Spleen (tissue), 11 donors: Measurements from ENCODE around the gene FBLN2. TPM values are rescaled to one million over a fixed set of nuclear protein-coding genes. Genes with fewer than 3 reads are reported as not detected.

ENCODE experiments used
- DNase-seq: peaks from one replicate; pipeline ENCODE4 v3.0.0-alpha.2; 2020
- H3K27ac ChIP-seq, 8 donors: fragments of 200-600 bp; sonication (generic) in 7 of 8; 1 replicate in 4 of 8; 2 replicates in 4 of 8; pipeline versions ENCODE4 v1.5.0 to v1.8.0; 2016 to 2021; ENCODE audit warnings: inconsistent platforms in 4 of 8, mild to moderate bottlenecking in 4 of 8, moderate library complexity in 1 of 8
- H3K27me3 ChIP-seq, 7 donors: fragments of 200-600 bp; sonication (generic) in 6 of 7; replicated peaks in 1 of 7; 1 replicate in 4 of 7; 2 replicates in 3 of 7; pipeline versions ENCODE4 v1.5.0 to v1.8.0; 2016 to 2021; ENCODE audit warnings: inconsistent platforms in 3 of 7, mild to moderate bottlenecking in 1 of 7
- H3K36me3 ChIP-seq, 6 donors: fragments of 200-600 bp; sonication (generic) in 5 of 6; 1 replicate in 4 of 6; 2 replicates in 2 of 6; pipeline versions ENCODE4 v1.5.0 to v1.8.0; 2016 to 2021; ENCODE audit warnings: inconsistent platforms in 2 of 6
- H3K4me1 ChIP-seq, 6 donors: fragments of 200-600 bp; sonication (generic) in 5 of 6; 1 replicate in 3 of 6; 2 replicates in 3 of 6; pipeline versions ENCODE4 v1.5.0 to v1.8.0; 2016 to 2021; ENCODE audit warnings: inconsistent platforms in 3 of 6
- H3K4me3 ChIP-seq, 8 donors: fragments of 200-600 bp; sonication (generic) in 7 of 8; 1 replicate in 4 of 8; 2 replicates in 4 of 8; pipeline versions ENCODE4 v1.5.0 to v1.8.0; 2016 to 2021; ENCODE audit warnings: inconsistent platforms in 4 of 8, mild to moderate bottlenecking in 4 of 8, moderate library complexity in 2 of 8
- H3K9me3 ChIP-seq, 8 donors: fragments of 200-600 bp; sonication (generic) in 7 of 8; 1 replicate in 4 of 8; 2 replicates in 4 of 8; pipeline versions ENCODE4 v1.5.0 to v1.8.0; 2016 to 2021; ENCODE audit warnings: inconsistent platforms in 4 of 8
- POLR2A ChIP-seq, 3 donors: fragments of 450-650 bp; IDR thresholded peaks; one replicate each; pipeline ENCODE4 v1.5.1; 2017; ENCODE audit warnings: antibody characterized with exemption in 3 of 3, mild to moderate bottlenecking in 1 of 3
- POLR2AphosphoS5 ChIP-seq, 3 donors: sonication (generic); formaldehyde crosslinking; IDR thresholded peaks; one replicate each; pipeline ENCODE4 v1.5.1; 2017; ENCODE audit warnings: antibody characterized with exemption in 3 of 3
- WGBS, 5 donors: extraction: QIAGEN DNeasy Blood & Tissue Kit in 3 of 5; methylation state at CpG; one replicate each; pipeline versions ENCODE4 v1.1.5 to v1.1.7; 2013 to 2018; 5-methylcytosine and 5-hydroxymethylcytosine counted together
- intact Hi-C: fragments of 100-400 bp; cut with DNase I; formaldehyde crosslinking; loops from one replicate; pipeline ENCODE4 v1.15.0; 2023; ENCODE audit warnings: low total_unique reads
- polyA plus RNA-seq, 3 donors: library from polyadenylated mRNA; stranded (reverse); fragments of 200-250 nt; gene quantifications; one replicate each; pipeline ENCODE4 v1.2.1, GENCODE V29; 2013
- total RNA-seq, 7 donors: library from RNA; depleted of rRNA in 3 of 7; stranded (reverse); fragments of >200 nt in 3 of 7; fragmentation: NEBNext Ultra II Directional in 4 of 7; extraction: Animal tissue kit (Norgen Biotek cat#: 25700) in 4 of 7; gene quantifications; one replicate each; pipeline versions ENCODE4 v1.1.0 to v1.2.1, GENCODE V29; 2016 to 2021
- TF ChIP-seq, protein P1 (sequence below), 11 experiments: fragments of 200-600 bp in 7 of 11; fragments of 450-650 bp in 4 of 11; sonication (generic) in 4 of 11; IDR thresholded peaks in 8 of 11; conservative IDR thresholded peaks in 3 of 11; 1 replicate in 7 of 11; 2 replicates in 4 of 11; pipeline versions ENCODE4 v1.4.0 to v1.8.0; 2016 to 2021; ENCODE audit warnings: antibody characterized with exemption in 11 of 11, inconsistent platforms in 4 of 11, mild to moderate bottlenecking in 1 of 11
- donor health status: healthy with polysubstance abuse.
- donor health status: DM: no; HTN: no; CAD: no; lungs with moderate emphysema.
- donor health status: DM: no; HTN: no; CAD: no.
- donor health status: Bipolar disorder and iron deficiency.
- donor health status: healthy.
- donor health status: DM: no; HTN: no; CAD: no.
- donor health status: DM: yes; HTN: yes; CAD: no.

The FBLN2 gene
- total and polyA plus RNA-seq, 10 donors = 6.1 to 28.2 (median 12.5) TPM

- no peak overlapping the region for H3K27ac ChIP-seq
- peaks cover 0 to 14% (median 5%) of the 10 kb centered on the region in 8 donors for H3K9me3 ChIP-seq
- TF ChIP-seq POLR2A (IDR thresholded peaks at IDR 0.05) (no peak), POLR2AphosphoS5 (IDR thresholded peaks at IDR 0.05) (no peak)
- TF ChIP-seq, protein P1, sequence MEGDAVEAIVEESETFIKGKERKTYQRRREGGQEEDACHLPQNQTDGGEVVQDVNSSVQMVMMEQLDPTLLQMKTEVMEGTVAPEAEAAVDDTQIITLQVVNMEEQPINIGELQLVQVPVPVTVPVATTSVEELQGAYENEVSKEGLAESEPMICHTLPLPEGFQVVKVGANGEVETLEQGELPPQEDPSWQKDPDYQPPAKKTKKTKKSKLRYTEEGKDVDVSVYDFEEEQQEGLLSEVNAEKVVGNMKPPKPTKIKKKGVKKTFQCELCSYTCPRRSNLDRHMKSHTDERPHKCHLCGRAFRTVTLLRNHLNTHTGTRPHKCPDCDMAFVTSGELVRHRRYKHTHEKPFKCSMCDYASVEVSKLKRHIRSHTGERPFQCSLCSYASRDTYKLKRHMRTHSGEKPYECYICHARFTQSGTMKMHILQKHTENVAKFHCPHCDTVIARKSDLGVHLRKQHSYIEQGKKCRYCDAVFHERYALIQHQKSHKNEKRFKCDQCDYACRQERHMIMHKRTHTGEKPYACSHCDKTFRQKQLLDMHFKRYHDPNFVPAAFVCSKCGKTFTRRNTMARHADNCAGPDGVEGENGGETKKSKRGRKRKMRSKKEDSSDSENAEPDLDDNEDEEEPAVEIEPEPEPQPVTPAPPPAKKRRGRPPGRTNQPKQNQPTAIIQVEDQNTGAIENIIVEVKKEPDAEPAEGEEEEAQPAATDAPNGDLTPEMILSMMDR (IDR thresholded peaks at IDR 0.05 in 8 of 11, conservative IDR thresholded peaks at IDR 0.05 in 3 of 11) = no peak
- no peak overlapping the region for H3K4me3 ChIP-seq
- peaks cover 0 to 23% (median 7%) of the 10 kb centered on the region in 6 donors for H3K4me1 ChIP-seq
- WGBS, 5 donors = 26 to 44% (median 30%) methylated on average over 6 of the region's 6 CpGs
- DNase-seq = no peak
- peaks cover 0 to 43% (median 15%) of the 10 kb centered on the region in 7 donors for H3K27me3 ChIP-seq
- intact Hi-C loops = no loop called here
- no peaks in the 10 kb centered on the region for H3K36me3 ChIP-seq
Observed at GRCh38 chr3:13544293-13544831, 4.6 kb upstream of the FBLN2 start.

- Histone ChIP-seq H3K4me3 (no peak overlapping the region), H3K9me3 (peaks cover 0 to 14% (median 5%) of the 10 kb centered on the region in 8 donors), H3K4me1 (peaks cover 0 to 30% (median 13%) of the 10 kb centered on the region in 6 donors), H3K27ac (no peak overlapping the region), H3K36me3 (no peaks in the 10 kb centered on the region), H3K27me3 (peaks cover 0 to 50% (median 18%) of the 10 kb centered on the region in 7 donors)
- DNase-seq = no peak
- no peak for TF ChIP-seq POLR2A (IDR thresholded peaks at IDR 0.05)
- TF ChIP-seq, protein P1 (IDR thresholded peaks at IDR 0.05 in 8 of 11, conservative IDR thresholded peaks at IDR 0.05 in 3 of 11) = no peak
- no peak for TF ChIP-seq POLR2AphosphoS5 (IDR thresholded peaks at IDR 0.05)
- intact Hi-C loops = no loop called here
- WGBS, 5 donors = 45 to 51% (median 47%) methylated on average over 9 of the region's 9 CpGs
Observed at GRCh38 chr3:13544951-13545651, 3.8 kb upstream of the FBLN2 start.

- Histone ChIP-seq H3K36me3 (no peaks in the 10 kb centered on the region), H3K4me3 (no peak overlapping the region), H3K9me3 (peaks cover 0 to 14% (median 5%) of the 10 kb centered on the region in 8 donors), H3K4me1 (peaks cover 0 to 39% (median 20%) of the 10 kb centered on the region in 6 donors), H3K27me3 (peaks cover 0 to 59% (median 18%) of the 10 kb centered on the region in 7 donors), H3K27ac (no peak overlapping the region)
- TF ChIP-seq POLR2AphosphoS5 (IDR thresholded peaks at IDR 0.05) = no peak
- peak; percentile 60 for DNase-seq
- intact Hi-C loops = no loop called here
- WGBS, 5 donors = 71 to 91% (median 85%) methylated on average over 9 of the region's 9 CpGs
Observed at GRCh38 chr3:13545952-13546454, 2.9 kb upstream of the FBLN2 start.

- WGBS, 5 donors = 89 to 97% (median 91%) methylated on average over 9 of the region's 9 CpGs
- Histone ChIP-seq H3K4me1 (peaks cover 0 to 44% (median 20%) of the 10 kb centered on the region in 6 donors), H3K9me3 (peaks cover 0 to 9% (median 4%) of the 10 kb centered on the region in 8 donors), H3K27ac (no peak overlapping the region), H3K27me3 (peaks cover 0 to 66% (median 18%) of the 10 kb centered on the region in 7 donors), H3K36me3 (no peaks in the 10 kb centered on the region), H3K4me3 (no peak overlapping the region)
- no peak for DNase-seq
- TF ChIP-seq POLR2A (IDR thresholded peaks at IDR 0.05) (no peak), POLR2AphosphoS5 (IDR thresholded peaks at IDR 0.05) (no peak)
- TF ChIP-seq, protein P1 (IDR thresholded peaks at IDR 0.05 in 8 of 11, conservative IDR thresholded peaks at IDR 0.05 in 3 of 11) = no peak
- intact Hi-C loops = no loop called here
Observed at GRCh38 chr3:13546667-13547171, 2.2 kb upstream of the FBLN2 start.
